IMR-90 (cell line): ENCODE measurements around the gene HPF1. TPM values are rescaled to one million over a fixed set of nuclear protein-coding genes. Genes with fewer than 3 reads are reported as not detected.

Experiments
- ATAC-seq: fragments of 200-7000 bp; cut with Tn5 transposase; 2 replicates; pipeline ENCODE4 v1.9.1; 2020; ENCODE audit warnings: low read depth, mild to moderate bottlenecking, moderate library complexity
- BruUV-seq: library from RNA; stranded (reverse); fragments of 400-500 nt; replicated peaks from 2 replicates; lab custom pipeline; 2021; lab: Mats Ljungman, UMichigan
- CTCF ChIA-PET: fragments of 300-600 bp; formaldehyde crosslinking; extraction: SDS; loops from one replicate; lab custom pipeline; 2021; ENCODE audit warnings: antibody characterized with exemption; lab: Yijun Ruan, JAX
- POLR2A ChIA-PET: fragments of 300-600 bp; sonication (Branson Sonifier 250); formaldehyde crosslinking; loops from one replicate; lab custom pipeline; 2022; ENCODE audit warnings: antibody characterized with exemption; ENCODE audit not compliant: unreplicated experiment; lab: Charles Lee
- DNase-seq: peaks from one replicate; pipeline ENCODE4 v3.0.0; 2013
- H2AFZ ChIP-seq: replicated peaks from 2 replicates; pipeline ENCODE3; 2013; ENCODE audit warnings: low read length, mild to moderate bottlenecking; ENCODE audit not compliant: poor library complexity
- H2AK5ac ChIP-seq: 2 replicates; pipeline ENCODE4 v1.6.1; 2013; ENCODE audit warnings: low read depth, low read length, inconsistent platforms
- H2AK9ac ChIP-seq: replicated peaks from 2 replicates; pipeline ENCODE3; 2013; ENCODE audit warnings: mild to moderate bottlenecking, low read depth, low read length, moderate library complexity; ENCODE audit not compliant: poor library complexity
- H2BK120ac ChIP-seq: 2 replicates; pipeline ENCODE4 v1.6.1; 2013; ENCODE audit warnings: low read depth, low read length, inconsistent platforms
- H2BK15ac ChIP-seq: 3 replicates; pipeline ENCODE4 v1.6.1; 2013; ENCODE audit warnings: low read depth, low read length, inconsistent platforms
- H2BK20ac ChIP-seq: 2 replicates; pipeline ENCODE4 v1.6.1; 2013; ENCODE audit warnings: low read depth, mild to moderate bottlenecking, inconsistent platforms, low read length, moderate library complexity
- H2BK5ac ChIP-seq: 2 replicates; pipeline ENCODE4 v1.6.1; 2013; ENCODE audit warnings: mild to moderate bottlenecking, low read depth, low read length, inconsistent platforms; ENCODE audit not compliant: poor library complexity, severe bottlenecking
- H3K14ac ChIP-seq: replicated peaks from 2 replicates; pipeline ENCODE4 v1.6.1; 2013; ENCODE audit warnings: low read depth, low read length, inconsistent platforms
- H3K18ac ChIP-seq: 2 replicates; pipeline ENCODE4 v1.6.1; 2013; ENCODE audit warnings: low read depth, low read length, control low read depth
- H3K23ac ChIP-seq: 2 replicates; pipeline ENCODE4 v1.6.1; 2013; ENCODE audit warnings: low read depth, low read length, inconsistent platforms
- H3K27ac ChIP-seq: 2 replicates; pipeline ENCODE4 v1.5.1; 2013; ENCODE audit warnings: mild to moderate bottlenecking, control low read depth, low read length; ENCODE audit not compliant: insufficient read depth
- H3K27me3 ChIP-seq: 2 replicates; pipeline ENCODE4 v1.6.1; 2013; ENCODE audit warnings: low read length; ENCODE audit not compliant: control insufficient read depth, insufficient read depth
- H3K36me3 ChIP-seq: 2 replicates; pipeline ENCODE4 v1.6.1; 2013; ENCODE audit warnings: low read length, mixed read lengths; ENCODE audit not compliant: control insufficient read depth, insufficient read depth
- H3K4ac ChIP-seq: 2 replicates; pipeline ENCODE4 v1.6.1; 2013; ENCODE audit warnings: low read depth, low read length, inconsistent platforms
- H3K4me1 ChIP-seq: 2 replicates; pipeline ENCODE4 v1.6.1; 2013; ENCODE audit warnings: low read length, mixed read lengths; ENCODE audit not compliant: control insufficient read depth, insufficient read depth
- H3K4me2 ChIP-seq: 2 replicates; pipeline ENCODE4 v1.6.1; 2013; ENCODE audit warnings: low read depth, mild to moderate bottlenecking, control low read depth, low read length, moderate library complexity
- H3K4me3 ChIP-seq: 2 replicates; pipeline ENCODE4 v1.5.1; 2013; ENCODE audit warnings: low read depth, mild to moderate bottlenecking, control low read depth, low read length, moderate library complexity; ENCODE audit not compliant: insufficient read depth
- H3K56ac ChIP-seq: 2 replicates; pipeline ENCODE4 v1.6.1; 2013; ENCODE audit warnings: low read length, inconsistent platforms; ENCODE audit not compliant: insufficient read depth; ENCODE audit errors: extremely low read depth
- H3K79me1 ChIP-seq, 2 experiments: 2 replicates each; pipeline ENCODE4 v1.6.1; 2013; ENCODE audit warnings: low read length in 2 of 2, inconsistent platforms in 1 of 2, low read depth in 1 of 2
- H3K9ac ChIP-seq: 2 replicates; pipeline ENCODE4 v1.6.1; 2013; ENCODE audit warnings: low read depth, low read length, control low read depth
- H3K9me1 ChIP-seq: 2 replicates; pipeline ENCODE4 v1.6.1; 2013; ENCODE audit warnings: low read length, inconsistent platforms; ENCODE audit not compliant: insufficient read depth
- H3K9me3 ChIP-seq: 2 replicates; pipeline ENCODE4 v1.6.1; 2013; ENCODE audit warnings: low read length; ENCODE audit not compliant: control insufficient read depth, insufficient read depth
- H4K20me1 ChIP-seq: 2 replicates; pipeline ENCODE4 v1.6.1; 2013; ENCODE audit warnings: low read length, inconsistent platforms; ENCODE audit not compliant: insufficient read depth
- H4K5ac ChIP-seq: 2 replicates; pipeline ENCODE4 v1.6.1; 2013; ENCODE audit warnings: mild to moderate bottlenecking, low read depth, low read length, control low read depth
- H4K8ac ChIP-seq, 2 experiments: 2 replicates each; pipeline ENCODE4 v1.6.1; 2013; ENCODE audit warnings: low read depth in 2 of 2, low read length in 2 of 2, control low read depth in 1 of 2, inconsistent platforms in 1 of 2
- H4K91ac ChIP-seq: 2 replicates; pipeline ENCODE4 v1.6.1; 2013; ENCODE audit warnings: low read depth, low read length, inconsistent platforms; ENCODE audit not compliant: insufficient read depth
- MAFK ChIP-seq: IDR thresholded peaks from 2 replicates; pipeline ENCODE4 v1.6.1; 2012; ENCODE audit warnings: low read depth, low read length, improper control_type of control experiment
- RFX5 ChIP-seq: IDR thresholded peaks from 2 replicates; pipeline ENCODE4 v1.8.0; 2012; ENCODE audit warnings: low read depth, mild to moderate bottlenecking, low read length, moderate library complexity
- dilution Hi-C: fragments of 300-500 bp; cut with HindIII; formaldehyde crosslinking; loops from one replicate; pipeline ENCODE4 v1.14.3; 2018; ENCODE audit warnings: low sequenced_read_pairs; ENCODE audit not compliant: unreplicated experiment
- in situ Hi-C: fragments of 300-500 bp; cut with MboI; formaldehyde crosslinking; loops from 3 replicates; pipeline ENCODE4 v1.14.3; 2019; ENCODE audit warnings: low sequenced_read_pairs, inconsistent platforms, mixed read lengths
- intact Hi-C: fragments of 100-400 bp; cut with micrococcal nuclease; formaldehyde crosslinking; loops from 2 replicates; pipeline ENCODE4 v1.10.0; 2022
- polyA plus RNA-seq, 3 experiments: library from polyadenylated mRNA; depleted of rRNA; stranded (reverse); fragments of >200 nt; gene quantifications; 2 replicates each; pipeline ENCODE4 v1.2.3, GENCODE V29; 2012; ENCODE audit warnings: low replicate concordance in 1 of 3
- total RNA-seq: library from RNA; depleted of rRNA; stranded (reverse); fragments of >200 nt; gene quantifications from 2 replicates; pipeline ENCODE4 v1.2.3, GENCODE V29; 2012

The HPF1 gene
- total and polyA plus RNA-seq, 2 of the 4 experiments (the other 2 are of a cell fraction): 15.2 to 24.9 TPM

DNA sequence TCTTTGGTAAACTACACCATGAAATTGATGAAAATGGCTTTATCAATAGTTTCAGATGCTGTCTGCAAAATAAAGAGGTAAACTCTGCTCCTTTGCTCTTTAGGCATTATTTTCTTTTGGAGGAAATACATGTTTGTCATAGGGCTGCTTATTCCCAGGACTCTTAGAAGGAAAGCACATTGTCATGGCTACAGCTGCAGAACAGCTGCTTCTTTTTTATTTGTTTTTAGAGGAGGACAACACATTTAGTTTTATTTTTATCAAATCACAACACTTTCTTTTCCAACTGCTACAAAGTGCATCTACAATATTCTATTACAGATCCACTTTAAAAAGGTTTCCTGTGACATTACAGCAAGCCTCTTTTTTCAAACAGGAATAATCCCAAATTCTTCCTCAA, 12.7 kb upstream of the HPF1 start:
- Histone ChIP-seq H2BK5ac (no peak overlapping the region), H3K4ac (no peak overlapping the region), H3K4me3 (no peak overlapping the region), H3K23ac (no peak overlapping the region), H3K4me1 (no peaks in the 10 kb centered on the region; the same call in 1 of the 2 replicates), H4K20me1 (no peaks in the 10 kb centered on the region), H3K18ac (no peak overlapping the region), H2AK5ac (no peak overlapping the region), H3K9me1 (no peaks in the 10 kb centered on the region), H3K9me3 (no peaks in the 10 kb centered on the region), H4K5ac (no peak overlapping the region), H3K79me1 (no peaks in the 10 kb centered on the region), H3K27ac (no peak overlapping the region), H3K56ac (no peak overlapping the region), H4K91ac (no peak overlapping the region), H3K9ac (no peak overlapping the region), H2AK9ac (no peak overlapping the region), H3K4me2 (no peak overlapping the region), H2AFZ (no peak overlapping the region), H2BK120ac (no peak overlapping the region), H3K27me3 (peaks cover 24% of the 10 kb centered on the region), H3K36me3 (no peaks in the 10 kb centered on the region), H2BK15ac (no peak overlapping the region), H2BK20ac (no peak overlapping the region), H4K8ac (no peak overlapping the region), H3K14ac (no peak overlapping the region)
- no peak for DNase-seq
- ChIA-PET CTCF (no interaction called here), POLR2A (no interaction called here)
- no peak for TF ChIP-seq RFX5
- TF ChIP-seq MAFK: no peak
- BruUV-seq: no TSS peak
- dilution Hi-C loops: no loop called here
- intact Hi-C loops: no loop called here
- no peak for ATAC-seq
- in situ Hi-C loops: no loop called here
